HL-60 (cell line): ENCODE data around the gene GPAT2.

ENCODE experiments used
- DNase-seq, 2 experiments: peaks; one replicate each; pipeline ENCODE4 v3.0.0-alpha.2; 2010 to 2020; ENCODE audit warnings: low read depth in 1 of 2, low spot score in 1 of 2
- H3K27ac ChIP-seq: fragments of 250-450 bp; sonication (Bioruptor Pico); replicated peaks from 2 replicates; pipeline ENCODE4 v1.5.1; 2020; ENCODE audit warnings: mild to moderate bottlenecking, moderate library complexity
- H3K27me3 ChIP-seq: fragments of 250-450 bp; sonication (Bioruptor Pico); 2 replicates; pipeline ENCODE4 v1.5.1; 2021; ENCODE audit warnings: mild to moderate bottlenecking, moderate library complexity; ENCODE audit not compliant: insufficient read depth, poor library complexity, severe bottlenecking
- H3K4me3 ChIP-seq: replicated peaks from 2 replicates; pipeline ENCODE4 v1.5.1; 2011; ENCODE audit warnings: mild to moderate bottlenecking, control low read depth, low read length; ENCODE audit not compliant: insufficient read depth
- CTCF ChIP-seq: IDR thresholded peaks from one replicate; pipeline ENCODE4 v1.5.1; 2011; ENCODE audit warnings: low read length, control low read depth, inconsistent platforms; ENCODE audit not compliant: insufficient read depth
- GABPA ChIP-seq: IDR thresholded peaks from 2 replicates; pipeline ENCODE4 v1.6.1; 2012; ENCODE audit warnings: low read depth
- POLR2AphosphoS5 ChIP-seq: IDR thresholded peaks from 2 replicates; pipeline ENCODE4 v1.6.1; 2012; ENCODE audit warnings: low read depth
- REST ChIP-seq: IDR thresholded peaks from 2 replicates; pipeline ENCODE4 v1.6.1; 2012; ENCODE audit warnings: low read depth; ENCODE audit not compliant: insufficient replicate concordance
- SPI1 ChIP-seq: IDR thresholded peaks from 2 replicates; pipeline ENCODE4 v1.6.1; 2012; ENCODE audit warnings: low read depth, mild to moderate bottlenecking, borderline replicate concordance

Gene GPAT2

GRCh38 chr2:96082211-96083063 is 47.7 kb upstream of the GPAT2 start:
- TF ChIP-seq REST: no peak
- no peak for TF ChIP-seq CTCF
- TF ChIP-seq SPI1: no peak
- TF ChIP-seq GABPA: no peak
- Histone ChIP-seq H3K27ac (no peak overlapping the region), H3K27me3 (no peaks in the 10 kb centered on the region), H3K4me3 (no peak overlapping the region)
- no peak for DNase-seq

- Histone ChIP-seq H3K27me3 (no peaks in the 10 kb centered on the region), H3K27ac (no peak overlapping the region), H3K4me3 (no peak overlapping the region)
- TF ChIP-seq POLR2AphosphoS5: no peak
- TF ChIP-seq CTCF: no peak
- no peak for TF ChIP-seq SPI1
- no peak for TF ChIP-seq GABPA
- no peak for TF ChIP-seq REST
- no peak for DNase-seq
Observed at GRCh38 chr2:96081042-96081441, 46.3 kb upstream of the GPAT2 start.

GRCh38 chr2:96075199-96075771 is 40.6 kb upstream of the GPAT2 start:
- DNase-seq: no peak
- Histone ChIP-seq H3K27me3 (no peaks in the 10 kb centered on the region), H3K27ac (no peak overlapping the region), H3K4me3 (no peak overlapping the region)
- no peak for TF ChIP-seq REST
- no peak for TF ChIP-seq GABPA
- no peak for TF ChIP-seq SPI1
- no peak for TF ChIP-seq POLR2AphosphoS5
- TF ChIP-seq CTCF: no peak
